ENCODE data around the gene KLHL1.
A peak's percentile ranks its signal among the peaks of the same experiment; 100 is the strongest.
"Not testable (repeated sequence)": the region's sequence is repeated elsewhere in the genome, so short reads cannot be mapped to it uniquely, and the experiment has no call there.

The KLHL1 gene

GRCh38 chr13:70108356-70109105, at the start of gene KLHL1:
TSS of gene KLHL1 (minus strand) at chr13:70108452. CDS start at chr13:70107699, 753 bp downstream.
- DNase-seq, result no peak

GRCh38 chr13:70142658-70143057, 34.4 kb upstream of the KLHL1 start:
- DNase-seq, result not testable (repeated sequence)

DNA sequence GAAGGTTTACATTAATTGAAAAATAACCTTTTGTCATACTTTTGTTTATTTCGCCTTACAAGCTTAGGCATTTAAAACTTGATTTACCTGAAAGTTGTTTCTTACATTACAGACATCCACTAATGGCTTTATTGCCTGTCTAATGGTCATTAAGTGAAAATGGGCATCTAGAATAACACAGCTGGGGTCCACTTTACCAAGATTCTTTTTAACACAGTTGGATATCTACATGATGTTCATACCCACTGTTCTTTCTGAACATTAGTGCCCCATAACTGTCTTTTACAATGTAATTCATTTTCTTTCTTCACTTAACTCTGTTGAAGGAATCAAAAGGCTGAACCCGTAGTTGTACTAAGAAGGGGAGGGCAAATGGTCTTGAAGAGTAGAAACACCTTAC, 19.8 kb upstream of the KLHL1 start:
- peak in 1 of 2 experiments; percentile 14 for DNase-seq

- no peak for DNase-seq
Observed at GRCh38 chr13:70125693-70126092, 17.4 kb upstream of the KLHL1 start.

DNA sequence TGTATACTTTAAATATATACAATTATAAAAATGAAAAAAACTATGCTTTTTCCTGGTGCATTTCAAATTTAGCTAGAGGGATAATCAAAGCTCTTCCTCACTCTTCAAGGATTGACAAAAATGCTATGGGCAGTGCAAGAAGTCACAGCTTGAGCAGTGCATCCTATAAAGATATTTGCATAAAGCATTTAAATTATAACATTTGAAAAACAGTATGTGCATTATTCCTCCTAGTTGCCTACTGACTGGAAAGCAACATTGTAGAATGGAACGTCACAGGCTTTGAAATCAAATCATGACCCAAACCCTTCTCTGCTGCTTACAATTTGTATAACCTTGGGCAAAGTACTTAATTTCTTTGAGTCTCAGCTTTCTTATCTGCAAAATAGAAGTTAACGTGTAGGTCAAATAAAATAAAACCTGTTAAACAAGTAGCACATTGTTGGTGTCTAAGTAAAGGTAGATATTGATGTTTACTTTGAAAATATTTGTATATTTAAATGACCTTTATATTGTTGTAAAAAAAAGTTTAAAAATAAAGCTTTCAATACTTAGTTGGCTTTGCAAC, 9.2 kb upstream of the KLHL1 start:
- DNase-seq, result no peak

GRCh38 chr13:70107498-70108281, 562 bp downstream of the KLHL1 start, which contains the start of gene ATXN8OS:
TSS of gene ATXN8OS (plus strand) at chr13:70107826.
- DNase-seq, result no peak

- no peak for DNase-seq
Observed at GRCh38 chr13:70107125-70107497, 1.1 kb downstream of the KLHL1 start.

GRCh38 chr13:70104481-70104880, 3.8 kb downstream of the KLHL1 start:
- DNase-seq, result no peak

GRCh38 chr13:70098669-70099068, 9.6 kb downstream of the KLHL1 start:
- DNase-seq, result peak; percentile 4 to 15

DNA sequence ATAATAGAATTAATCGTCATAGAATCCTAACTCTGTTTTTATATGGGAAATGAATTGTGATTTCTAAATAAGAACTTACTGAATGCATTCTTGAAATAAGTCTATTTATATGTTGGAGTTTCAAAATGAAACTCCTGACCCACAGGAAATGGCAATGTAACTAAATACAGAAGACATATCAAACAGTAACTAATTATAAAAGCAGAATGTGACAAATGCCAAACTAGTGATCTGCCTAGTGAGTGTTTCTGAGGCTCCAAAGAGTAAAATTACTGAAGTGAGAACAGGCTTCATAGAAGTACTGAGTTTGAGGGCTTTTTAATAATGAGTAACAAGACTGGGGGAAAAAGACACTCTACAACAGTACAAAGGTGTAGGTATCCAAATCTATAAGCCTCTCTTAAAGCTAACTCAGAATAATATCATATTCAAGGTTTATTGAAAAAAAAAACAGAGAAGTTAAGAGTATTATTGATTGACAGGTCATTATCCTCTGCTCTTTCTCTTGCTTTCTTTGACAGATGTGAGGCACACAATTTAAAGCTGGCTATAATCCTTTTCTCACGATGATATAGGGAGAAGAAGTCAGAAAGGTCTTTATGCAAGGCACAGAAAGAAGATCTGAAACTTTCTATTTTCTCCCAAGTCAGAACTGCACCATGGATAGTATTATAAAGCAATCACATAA, 18.1 kb downstream of the KLHL1 start:
- DNase-seq, result no peak

- DNase-seq, result no peak
Observed at GRCh38 chr13:70088926-70089325, 19.3 kb downstream of the KLHL1 start.

- no peak for DNase-seq
Observed at GRCh38 chr13:70087247-70087646, 21.0 kb downstream of the KLHL1 start.

DNA sequence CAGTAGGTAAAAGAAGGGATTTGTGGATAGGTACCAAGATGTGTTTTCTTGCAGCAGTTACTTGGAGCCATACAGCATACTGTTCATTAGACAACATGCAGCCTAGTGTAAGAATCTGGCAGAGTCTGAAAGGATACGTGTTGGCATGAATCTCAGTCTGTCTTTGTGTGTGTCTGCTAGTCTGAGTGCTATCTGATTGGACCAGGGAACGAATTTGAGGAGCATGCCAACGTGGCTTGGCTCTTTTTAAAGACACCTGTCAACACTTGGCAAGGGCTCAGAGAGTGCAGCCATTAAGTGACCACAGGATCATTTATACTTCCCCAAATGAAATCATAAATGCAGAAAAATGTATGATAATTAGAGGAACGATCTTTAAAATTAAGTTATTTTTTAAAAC, 28.2 kb downstream of the KLHL1 start:
- DNase-seq, result peak in 1 of 2 experiments; percentile 8

DNA sequence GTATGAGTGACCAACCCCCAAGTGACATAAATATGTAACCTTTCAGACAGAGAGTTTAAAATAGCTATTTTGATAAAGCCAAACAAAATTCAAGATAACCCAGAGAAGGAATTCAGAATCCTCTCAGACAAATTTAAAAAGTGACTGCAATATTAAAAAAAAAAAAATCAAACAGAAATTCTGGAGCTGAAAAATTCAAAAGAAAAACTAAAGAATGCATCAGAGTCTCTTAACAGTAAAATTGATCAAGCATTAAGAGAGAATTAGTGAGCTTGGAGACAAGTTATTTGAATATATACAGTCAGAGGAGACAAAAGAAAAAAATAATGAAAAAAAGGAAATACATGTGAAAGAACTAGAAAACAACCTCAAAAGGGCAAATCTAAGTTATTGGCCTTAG, 53.7 kb downstream of the KLHL1 start:
- no peak for DNase-seq

DNA sequence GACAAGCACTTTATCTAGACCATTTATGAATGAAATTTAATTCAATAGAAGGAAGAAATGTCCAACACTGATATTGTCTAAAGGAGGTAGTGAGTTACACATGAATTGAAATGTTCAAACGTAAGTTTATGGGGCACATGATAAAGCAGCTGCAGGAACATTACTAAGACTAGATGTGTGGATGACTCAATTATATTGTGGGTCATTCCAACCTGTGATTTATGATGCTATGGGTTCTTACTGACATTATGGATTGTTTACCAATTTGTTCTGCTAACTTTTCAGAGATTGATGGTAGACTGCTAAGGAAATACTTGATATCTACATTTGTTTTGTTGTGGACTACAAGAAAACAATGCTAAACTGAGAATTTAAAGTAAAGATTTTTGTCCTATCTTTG, 56.7 kb downstream of the KLHL1 start:
- no peak for DNase-seq

DNA sequence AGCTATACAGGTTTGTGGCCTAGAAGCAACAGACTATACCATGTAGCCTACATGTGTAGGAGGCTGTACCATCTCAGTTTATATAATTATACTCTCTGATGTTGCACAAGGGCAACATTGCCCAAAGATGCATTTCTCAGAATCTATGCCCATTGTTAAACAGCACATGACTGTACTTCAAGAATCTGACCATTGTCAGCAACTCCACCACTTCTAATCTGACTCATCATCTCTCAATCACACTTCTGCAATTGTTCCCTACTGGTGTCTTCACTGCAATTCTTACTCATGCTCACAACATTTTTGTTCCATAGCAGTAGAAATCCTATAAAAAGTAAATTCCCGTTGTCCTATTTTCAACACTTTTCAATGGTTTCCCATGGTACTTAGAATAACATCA, 64.6 kb downstream of the KLHL1 start:
- DNase-seq, result no peak

DNA sequence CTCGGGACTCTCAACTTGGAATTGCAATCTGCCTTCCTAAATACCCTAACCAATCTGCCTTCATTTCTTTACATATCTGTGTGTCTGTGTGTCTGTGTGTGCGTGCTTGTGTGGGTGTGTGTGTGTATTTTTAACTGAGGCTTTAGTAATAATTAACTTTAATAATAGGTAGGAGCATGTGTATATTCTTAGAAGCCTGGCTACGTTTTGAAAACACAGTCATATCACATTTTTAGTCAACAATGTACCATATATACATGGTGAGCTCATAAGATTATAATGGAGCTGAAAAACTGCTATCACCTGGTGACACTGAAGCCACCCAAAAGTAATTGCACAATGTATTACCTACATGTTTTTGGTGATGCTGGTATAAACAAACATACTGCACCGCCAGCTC, 66.1 kb downstream of the KLHL1 start:
- no peak for DNase-seq

GRCh38 chr13:70034286-70034685, 74.0 kb downstream of the KLHL1 start:
- no peak for DNase-seq

GRCh38 chr13:70027551-70027950, 80.7 kb downstream of the KLHL1 start:
- DNase-seq, result no peak

- DNase-seq, result no peak
Observed at GRCh38 chr13:70023516-70023915, 84.7 kb downstream of the KLHL1 start.

- DNase-seq, result no peak
Observed at GRCh38 chr13:70022646-70023045, 85.6 kb downstream of the KLHL1 start.

DNA sequence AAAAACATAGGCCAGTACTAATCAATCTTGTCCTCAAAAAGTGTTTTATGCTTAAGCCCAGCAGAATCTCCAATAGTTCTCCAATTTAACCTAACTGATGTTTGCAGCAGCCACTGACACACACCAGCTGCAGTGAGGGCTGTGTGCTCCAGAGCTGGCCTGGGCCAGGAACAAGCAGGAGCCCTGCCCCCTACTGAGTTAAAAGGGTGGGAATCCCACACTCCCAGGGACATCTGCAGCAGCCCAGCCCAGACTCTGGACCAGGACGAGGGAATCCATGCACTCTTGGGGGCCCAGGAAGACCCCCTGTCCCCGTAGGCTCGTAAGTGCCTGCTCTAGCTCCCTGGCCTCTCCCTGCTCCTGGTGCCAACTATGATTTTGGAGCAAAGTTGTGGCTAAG, 92.1 kb downstream of the KLHL1 start:
- no peak for DNase-seq

DNA sequence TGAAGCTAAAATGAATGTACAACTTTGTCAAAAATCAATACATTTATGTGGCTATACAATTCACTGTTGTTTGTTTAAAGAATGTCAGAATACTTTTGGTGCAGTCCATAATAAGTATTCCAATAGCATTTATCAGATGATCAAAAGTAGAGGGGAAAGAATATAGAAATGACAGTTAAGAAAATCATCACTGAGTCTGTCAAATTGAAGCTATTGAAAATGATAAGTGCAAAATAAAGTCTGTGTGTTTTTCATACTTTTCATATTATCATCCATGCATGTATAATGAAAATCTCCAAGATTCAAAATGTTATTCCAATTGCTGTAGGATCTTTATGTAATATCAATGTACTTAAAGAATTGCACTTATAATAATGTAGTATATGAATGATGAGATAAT, 93.9 kb downstream of the KLHL1 start:
- no peak for DNase-seq

Measured in NCI-H2081 (cell line).